Measurements from ENCODE around the gene ITPR3. TPM values are rescaled to one million over a fixed set of nuclear protein-coding genes. Genes with fewer than 3 reads are reported as not detected.

ITPR3 gene
- total RNA-seq, 1 donor from 2014 or later, result 42.9 TPM

DNA sequence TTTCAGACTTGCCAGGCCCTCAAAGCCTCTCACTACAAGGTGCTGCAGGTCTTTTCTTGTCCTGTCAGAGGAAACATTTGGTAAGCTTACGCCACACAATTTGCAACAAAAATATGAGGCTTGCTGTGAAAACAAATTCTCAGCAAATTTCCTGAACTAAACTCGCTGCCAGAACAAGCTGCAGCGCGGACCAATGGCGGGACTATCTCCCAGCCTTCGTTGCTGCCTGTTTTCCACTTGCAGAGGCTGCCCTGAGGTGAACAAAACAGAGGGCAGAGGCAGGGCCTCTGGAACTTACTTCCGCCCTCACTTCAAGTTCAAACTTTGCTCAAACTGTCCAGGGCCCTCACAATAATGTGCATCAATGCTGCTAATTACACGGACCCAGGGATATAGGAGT lies 78.0 kb downstream of the ITPR3 start:
- Mint-ChIP-seq H3K9me3 (no peaks in the 10 kb centered on the region), H3K4me1 (ENCODE audit: low read depth) (peaks cover 42% of the 10 kb centered on the region), H3K27me3 (ENCODE audit: insufficient read depth) (no peaks in the 10 kb centered on the region), H3K27ac (peak overlapping the region; percentile 29), H3K36me3 (ENCODE audit: low read depth) (peaks cover 31% of the 10 kb centered on the region), H3K4me3 (no peak overlapping the region)
- intact Hi-C loops (cut with micrococcal nuclease), result loop anchor here (10.0 kb wide), 1 partner anchor 244 kb away; the partner anchor contains the start of gene ZBTB9
- no peak for DNase-seq (ENCODE audit: low spot score)

DNA sequence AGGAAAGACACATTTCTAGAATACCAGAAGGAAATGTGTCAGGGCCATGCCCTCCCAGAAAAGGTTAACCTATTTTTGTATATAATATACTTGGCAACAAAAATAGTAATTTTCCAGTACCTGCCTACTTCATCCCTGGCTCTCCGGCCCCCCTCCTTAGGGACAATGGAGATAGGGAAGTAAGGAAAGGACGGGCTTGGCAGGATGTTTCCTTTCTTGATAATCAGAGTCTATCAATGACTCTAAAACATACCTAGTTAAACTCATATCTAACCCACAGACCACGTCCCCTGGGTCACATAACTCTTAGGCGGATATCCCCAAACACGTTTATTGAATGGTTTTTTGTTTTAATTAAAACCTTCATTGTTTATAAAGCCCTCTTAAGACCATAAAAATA lies 78.6 kb downstream of the ITPR3 start:
- no peaks in the 10 kb centered on the region for H3K9me3 Mint-ChIP-seq
- intact Hi-C loops (cut with micrococcal nuclease), result loop anchor here (1.0 to 10.0 kb wide), 4 partner anchors 11 to 245 kb away; partner anchors contain the start of gene ZBTB9
- H3K36me3 Mint-ChIP-seq (ENCODE audit: low read depth), result peaks cover 29% of the 10 kb centered on the region
- no peak for DNase-seq (ENCODE audit: low spot score)
- peaks cover 36% of the 10 kb centered on the region for H3K4me1 Mint-ChIP-seq (ENCODE audit: low read depth)
- H3K4me3 Mint-ChIP-seq, result no peak overlapping the region
- no peak overlapping the region for H3K27ac Mint-ChIP-seq
- no peaks in the 10 kb centered on the region for H3K27me3 Mint-ChIP-seq (ENCODE audit: insufficient read depth)

GRCh38 chr6:33700391-33701050 lies 79.4 kb downstream of the ITPR3 start:
- Mint-ChIP-seq H3K27me3 (ENCODE audit: insufficient read depth) (no peaks in the 10 kb centered on the region), H3K4me1 (ENCODE audit: low read depth) (peaks cover 31% of the 10 kb centered on the region), H3K4me3 (no peak overlapping the region), H3K9me3 (no peaks in the 10 kb centered on the region), H3K27ac (peak overlapping the region; percentile 1), H3K36me3 (ENCODE audit: low read depth) (peaks cover 29% of the 10 kb centered on the region)
- intact Hi-C loops (cut with micrococcal nuclease), result loop anchor here (1.0 kb wide), 3 partner anchors 10 to 115 kb away; no protein-coding TSS in a partner anchor
- peak; percentile 69 for DNase-seq (ENCODE audit: low spot score)

DNA sequence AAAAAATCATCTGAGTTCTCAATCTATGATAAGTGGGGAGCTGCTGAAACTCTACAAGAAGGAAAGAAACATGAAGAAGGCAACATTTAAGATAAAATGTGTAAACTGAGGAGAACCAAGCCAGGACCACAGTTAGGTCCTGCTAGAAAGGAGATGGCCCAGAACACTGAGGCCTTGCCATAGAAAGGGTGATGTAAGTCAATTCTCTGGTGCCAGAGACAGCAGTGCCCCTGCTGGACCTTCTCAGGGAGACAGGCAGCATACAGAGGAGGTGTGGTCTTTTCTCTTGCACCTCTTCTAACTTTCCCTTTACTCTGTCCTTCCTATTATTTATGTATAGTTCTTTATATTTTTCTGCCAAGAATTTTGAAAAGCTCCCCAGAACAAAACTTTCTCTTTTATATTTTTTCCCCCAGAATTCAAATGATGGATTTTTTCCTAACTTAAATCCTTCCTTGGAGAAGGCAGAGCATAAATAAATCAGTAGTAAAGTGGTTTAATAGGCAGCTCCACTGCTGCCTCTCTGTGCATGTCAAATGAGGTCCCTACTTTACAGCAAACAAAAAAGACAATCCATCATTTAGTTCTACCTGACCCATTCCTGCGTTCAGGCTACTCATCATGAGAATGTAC lies 81.3 kb downstream of the ITPR3 start:
- no peaks in the 10 kb centered on the region for H3K27me3 Mint-ChIP-seq (ENCODE audit: insufficient read depth)
- no peak for DNase-seq (ENCODE audit: low spot score)
- intact Hi-C loops (cut with micrococcal nuclease), result no loop called here
- H3K4me3 Mint-ChIP-seq, result no peak overlapping the region
- H3K27ac Mint-ChIP-seq, result no peak overlapping the region
- peaks cover 17% of the 10 kb centered on the region for H3K36me3 Mint-ChIP-seq (ENCODE audit: low read depth)
- H3K9me3 Mint-ChIP-seq, result no peaks in the 10 kb centered on the region
- H3K4me1 Mint-ChIP-seq (ENCODE audit: low read depth), result peaks cover 15% of the 10 kb centered on the region

- peaks cover 31% of the 10 kb centered on the region for H3K4me1 Mint-ChIP-seq (ENCODE audit: low read depth)
- H3K27me3 Mint-ChIP-seq (ENCODE audit: insufficient read depth), result no peaks in the 10 kb centered on the region
- H3K27ac Mint-ChIP-seq, result no peak overlapping the region
- H3K9me3 Mint-ChIP-seq, result no peaks in the 10 kb centered on the region
- no peak for DNase-seq (ENCODE audit: low spot score)
- intact Hi-C loops (cut with micrococcal nuclease), result no loop called here
- peaks cover 21% of the 10 kb centered on the region for H3K36me3 Mint-ChIP-seq (ENCODE audit: low read depth)
- no peak overlapping the region for H3K4me3 Mint-ChIP-seq
Measured at GRCh38 chr6:33704215-33705066, 83.3 kb downstream of the ITPR3 start.

DNA sequence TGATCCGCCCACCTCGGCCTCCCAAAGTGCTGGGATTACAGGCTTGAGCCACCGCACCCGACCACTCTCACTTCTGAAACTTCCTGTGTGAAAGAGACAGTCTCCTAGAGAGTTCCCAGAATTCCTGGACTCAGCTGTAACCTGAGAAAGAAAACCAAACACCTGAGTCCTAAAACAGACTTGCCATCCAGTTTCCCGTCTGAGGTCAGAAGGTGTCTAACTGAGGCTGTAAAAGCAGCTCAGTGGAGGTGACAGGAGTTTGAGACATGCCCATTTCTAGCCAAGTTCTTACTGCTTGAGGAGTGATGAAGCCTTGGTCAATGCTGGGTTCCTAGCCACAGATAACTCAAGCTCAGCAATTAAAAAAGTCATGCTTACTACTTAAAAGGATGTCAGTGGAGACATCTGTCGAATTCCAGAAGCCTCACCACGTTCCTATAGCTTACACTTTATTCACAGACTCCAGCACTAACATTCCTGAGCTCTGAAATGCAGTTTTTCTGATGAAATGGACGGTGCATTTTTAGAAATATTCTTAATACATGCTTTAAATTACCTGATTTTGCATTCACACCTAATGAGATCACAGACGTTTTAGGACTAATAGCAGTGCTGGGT lies 84.3 kb downstream of the ITPR3 start:
- intact Hi-C loops (cut with micrococcal nuclease), result no loop called here
- no peak overlapping the region for H3K27ac Mint-ChIP-seq
- no peaks in the 10 kb centered on the region for H3K27me3 Mint-ChIP-seq (ENCODE audit: insufficient read depth)
- H3K4me1 Mint-ChIP-seq (ENCODE audit: low read depth), result peaks cover 33% of the 10 kb centered on the region
- DNase-seq (ENCODE audit: low spot score), result no peak
- H3K36me3 Mint-ChIP-seq (ENCODE audit: low read depth), result peaks cover 23% of the 10 kb centered on the region
- no peak overlapping the region for H3K4me3 Mint-ChIP-seq
- H3K9me3 Mint-ChIP-seq, result no peaks in the 10 kb centered on the region

DNA sequence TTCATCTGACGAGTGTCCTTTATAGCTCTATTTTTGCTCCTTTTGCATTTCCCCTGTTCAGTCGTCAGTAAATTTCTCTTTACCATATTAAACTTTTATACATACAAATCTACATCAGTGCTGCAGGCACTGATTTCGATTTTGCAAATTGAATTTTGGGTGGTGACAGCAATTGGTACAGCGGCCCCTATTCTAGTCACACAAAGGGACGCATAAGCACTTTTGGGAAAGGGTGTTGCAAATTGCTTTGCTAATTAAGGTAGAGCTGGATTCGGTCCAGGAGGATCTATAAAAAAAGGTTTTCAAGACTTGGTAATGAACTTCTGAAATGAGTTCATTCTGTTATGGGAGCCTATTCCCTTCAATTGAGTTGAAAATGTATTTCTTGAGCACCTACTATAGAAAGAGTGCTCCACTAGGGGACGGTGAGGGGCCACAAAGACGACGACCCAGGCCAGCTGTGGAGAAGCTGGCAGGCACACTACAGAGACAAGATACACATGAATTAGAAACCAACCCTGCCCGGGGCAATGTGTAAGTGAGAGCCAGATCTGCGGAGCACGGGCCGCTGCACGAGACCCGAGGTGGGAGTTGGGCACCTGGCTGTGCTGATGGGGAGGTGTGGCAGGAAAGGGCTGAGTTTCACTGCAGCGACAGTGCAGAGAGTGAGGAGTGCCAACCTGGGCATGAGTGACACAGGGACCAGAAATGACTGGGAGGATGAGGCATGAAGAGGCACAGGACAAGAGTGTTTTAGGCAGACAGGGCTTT lies 85.0 kb downstream of the ITPR3 start:
- no peaks in the 10 kb centered on the region for H3K27me3 Mint-ChIP-seq (ENCODE audit: insufficient read depth)
- DNase-seq (ENCODE audit: low spot score), result no peak
- H3K36me3 Mint-ChIP-seq (ENCODE audit: low read depth), result peaks cover 29% of the 10 kb centered on the region
- no peaks in the 10 kb centered on the region for H3K9me3 Mint-ChIP-seq
- peaks cover 36% of the 10 kb centered on the region for H3K4me1 Mint-ChIP-seq (ENCODE audit: low read depth)
- H3K27ac Mint-ChIP-seq, result no peak overlapping the region
- H3K4me3 Mint-ChIP-seq, result no peak overlapping the region
- intact Hi-C loops (cut with micrococcal nuclease), result no loop called here

DNA sequence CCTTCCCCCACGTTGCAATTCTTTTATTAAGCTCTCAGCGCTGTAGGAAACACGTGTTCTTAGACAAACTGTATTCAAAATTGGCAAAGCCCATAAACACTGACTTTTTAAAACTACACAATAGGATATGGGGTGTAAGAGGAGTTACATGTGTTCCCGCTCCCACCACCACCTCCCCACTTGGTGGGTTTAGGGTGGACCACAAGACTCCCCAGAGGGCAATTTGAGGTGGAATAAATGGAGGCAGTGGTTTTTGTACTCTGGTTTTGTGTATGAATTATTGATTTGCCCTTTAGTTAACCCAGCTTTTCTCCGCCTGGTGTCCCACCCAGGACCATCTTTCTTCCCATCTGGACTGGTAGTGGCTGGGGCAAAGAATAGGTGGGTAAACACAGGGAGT lies 86.6 kb downstream of the ITPR3 start:
- H3K9me3 Mint-ChIP-seq, result no peaks in the 10 kb centered on the region
- peaks cover 42% of the 10 kb centered on the region for H3K4me1 Mint-ChIP-seq (ENCODE audit: low read depth)
- H3K36me3 Mint-ChIP-seq (ENCODE audit: low read depth), result peaks cover 26% of the 10 kb centered on the region
- DNase-seq (ENCODE audit: low spot score), result no peak
- H3K4me3 Mint-ChIP-seq, result no peak overlapping the region
- H3K27ac Mint-ChIP-seq, result no peak overlapping the region
- peaks cover 3% of the 10 kb centered on the region for H3K27me3 Mint-ChIP-seq (ENCODE audit: insufficient read depth)
- intact Hi-C loops (cut with micrococcal nuclease), result no loop called here

DNA sequence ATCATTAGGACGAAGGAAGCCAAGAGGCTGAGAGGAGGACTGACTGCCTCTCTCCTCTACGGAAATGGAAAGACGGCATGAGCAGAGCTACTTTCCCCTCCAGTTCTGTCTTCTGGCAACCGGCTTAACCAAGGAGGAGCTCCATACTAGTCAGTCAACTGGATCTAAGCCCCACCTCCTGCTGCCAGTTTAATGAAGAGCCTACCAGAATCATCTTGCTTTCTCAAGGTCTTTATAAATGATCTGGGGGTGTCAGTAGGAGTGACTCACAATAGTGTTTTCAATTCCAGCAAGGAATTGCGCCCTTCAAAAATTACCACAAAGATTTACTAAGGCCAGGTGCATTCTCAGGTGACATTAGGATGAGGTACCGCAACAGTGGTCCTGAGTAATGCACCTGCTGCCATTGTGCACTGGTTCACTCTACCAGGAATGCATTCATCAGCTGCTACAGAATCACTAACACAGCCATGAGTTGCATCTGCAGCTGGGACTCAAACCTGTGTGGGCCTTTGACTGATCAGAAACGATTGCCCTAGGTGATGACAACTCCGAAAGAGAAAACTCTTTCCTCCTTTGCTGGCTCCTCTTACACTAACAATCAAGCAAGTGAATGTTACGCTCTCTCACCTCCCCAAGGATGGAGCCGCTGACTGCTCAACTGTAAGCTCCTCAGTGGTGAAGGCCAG lies 87.5 kb downstream of the ITPR3 start:
- Mint-ChIP-seq H3K4me1 (ENCODE audit: low read depth) (peaks cover 42% of the 10 kb centered on the region), H3K4me3 (no peak overlapping the region), H3K9me3 (no peaks in the 10 kb centered on the region), H3K36me3 (ENCODE audit: low read depth) (peaks cover 25% of the 10 kb centered on the region), H3K27me3 (ENCODE audit: insufficient read depth) (peaks cover 3% of the 10 kb centered on the region), H3K27ac (no peak overlapping the region)
- intact Hi-C loops (cut with micrococcal nuclease), result no loop called here
- no peak for DNase-seq (ENCODE audit: low spot score)

GRCh38 chr6:33709605-33710295 lies 88.6 kb downstream of the ITPR3 start:
- DNase-seq (ENCODE audit: low spot score), result no peak
- H3K9me3 Mint-ChIP-seq, result no peaks in the 10 kb centered on the region
- peaks cover 42% of the 10 kb centered on the region for H3K4me1 Mint-ChIP-seq (ENCODE audit: low read depth)
- peak overlapping the region; percentile 95 for H3K4me3 Mint-ChIP-seq
- peaks cover 3% of the 10 kb centered on the region for H3K27me3 Mint-ChIP-seq (ENCODE audit: insufficient read depth)
- peaks cover 22% of the 10 kb centered on the region for H3K36me3 Mint-ChIP-seq (ENCODE audit: low read depth)
- intact Hi-C loops (cut with micrococcal nuclease), result loop anchor here (1.0 to 10.0 kb wide), 4 partner anchors 9 to 505 kb away; partner anchors contain the start of genes HSD17B8, RING1, RXRB and SLC39A7
- H3K27ac Mint-ChIP-seq, result peak overlapping the region; percentile 46
